SKM-1 (cell line): ENCODE measurements around the gene DPEP2NB.
"Not testable (repeated sequence)": the region's sequence is repeated elsewhere in the genome, so short reads cannot be mapped to it uniquely, and the experiment has no call there.

ENCODE experiments used
- DNase-seq: peaks from one replicate; lab custom pipeline; 2025; ENCODE audit not compliant: unreplicated experiment; lab: John Stamatoyannopoulos, UW

The DPEP2NB gene

DNA sequence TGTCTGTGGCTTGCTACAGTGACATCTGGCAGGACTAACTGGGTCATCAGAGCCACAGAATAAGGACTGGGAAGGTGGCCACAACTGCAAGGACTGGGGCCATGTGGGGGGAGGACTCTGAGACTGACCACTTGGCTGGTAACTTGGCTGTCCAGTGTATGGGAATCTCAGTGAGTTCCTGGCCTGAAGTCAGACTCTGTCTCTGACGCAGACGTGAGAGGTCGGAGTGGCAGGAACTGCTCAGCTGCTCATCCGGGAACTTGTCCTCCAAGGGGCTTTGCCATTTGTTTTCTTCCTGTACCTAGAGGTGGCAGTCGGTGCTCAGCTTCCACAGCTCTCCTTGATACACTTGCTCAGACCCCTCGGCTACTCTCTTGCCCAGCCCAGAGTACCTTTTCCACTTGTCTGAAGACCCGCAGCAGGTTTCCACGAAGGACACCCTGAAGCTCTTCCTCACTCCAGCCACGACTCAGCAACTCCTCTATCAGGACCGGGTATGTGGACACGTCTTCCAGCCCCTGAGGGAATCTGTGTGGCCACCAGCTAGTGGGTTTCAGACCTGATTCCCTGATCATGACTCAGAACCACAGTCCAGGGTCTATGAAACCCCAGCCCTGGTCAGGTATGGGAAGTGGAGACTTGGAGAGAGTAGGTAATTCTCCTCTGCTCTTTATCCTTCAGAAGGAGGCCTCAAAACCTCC is 28.1 kb downstream of the DPEP2NB start:
- DNase-seq, result no peak

DNA sequence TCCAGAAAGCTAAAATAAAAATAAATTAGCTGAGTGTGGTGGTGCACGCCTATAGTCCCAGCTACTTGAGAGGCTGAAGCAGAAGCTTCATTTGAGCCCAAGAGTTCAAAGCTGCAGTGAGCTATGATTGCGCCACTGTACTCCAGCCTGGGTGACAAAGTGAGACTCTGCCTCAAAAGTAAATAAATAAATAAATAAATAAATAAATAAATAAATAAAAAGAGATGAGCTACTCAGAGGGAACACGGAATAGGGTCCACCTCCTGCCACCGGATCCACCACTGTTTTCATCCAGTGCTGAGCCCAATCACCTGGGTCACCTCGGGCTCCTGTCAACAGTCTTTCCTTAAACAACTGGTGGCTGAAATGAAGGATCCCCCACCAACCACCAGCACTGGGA is 28.8 kb downstream of the DPEP2NB start:
- DNase-seq, result no peak

DNA sequence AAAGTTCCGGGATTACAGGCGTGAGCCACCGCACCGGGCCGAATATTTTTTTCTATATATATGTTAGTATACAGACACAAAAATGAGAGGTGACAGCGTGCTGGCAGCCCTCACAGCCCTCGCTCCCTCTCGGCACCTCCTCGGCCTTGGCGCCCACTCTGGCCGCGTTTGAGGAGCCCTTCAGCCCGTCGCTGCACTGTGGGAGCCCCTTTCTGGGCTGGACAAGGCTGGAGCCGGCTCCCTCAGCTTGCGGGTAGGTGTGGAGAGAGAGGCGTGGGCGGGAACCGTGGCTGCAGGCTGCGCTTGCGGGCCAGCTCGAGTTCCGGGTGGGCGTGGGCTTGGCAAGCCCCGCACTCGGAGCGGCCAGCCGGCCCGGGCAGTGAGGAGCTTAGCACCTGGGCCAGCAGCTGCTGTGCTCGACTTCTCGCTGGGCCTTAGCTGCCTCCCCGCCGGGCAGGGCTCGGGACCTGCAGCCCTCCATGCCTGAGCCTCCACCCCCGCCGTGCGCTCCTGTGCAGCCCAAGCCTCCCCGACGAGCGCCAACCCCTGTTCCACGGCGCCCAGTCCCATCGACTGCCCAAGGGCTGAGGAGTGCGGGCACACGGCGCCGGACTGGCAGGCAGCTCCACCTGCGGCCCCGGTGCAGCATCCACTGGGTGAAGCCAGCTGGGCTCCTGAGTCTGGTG is 33.6 kb downstream of the DPEP2NB start:
- DNase-seq, result no peak

DNA sequence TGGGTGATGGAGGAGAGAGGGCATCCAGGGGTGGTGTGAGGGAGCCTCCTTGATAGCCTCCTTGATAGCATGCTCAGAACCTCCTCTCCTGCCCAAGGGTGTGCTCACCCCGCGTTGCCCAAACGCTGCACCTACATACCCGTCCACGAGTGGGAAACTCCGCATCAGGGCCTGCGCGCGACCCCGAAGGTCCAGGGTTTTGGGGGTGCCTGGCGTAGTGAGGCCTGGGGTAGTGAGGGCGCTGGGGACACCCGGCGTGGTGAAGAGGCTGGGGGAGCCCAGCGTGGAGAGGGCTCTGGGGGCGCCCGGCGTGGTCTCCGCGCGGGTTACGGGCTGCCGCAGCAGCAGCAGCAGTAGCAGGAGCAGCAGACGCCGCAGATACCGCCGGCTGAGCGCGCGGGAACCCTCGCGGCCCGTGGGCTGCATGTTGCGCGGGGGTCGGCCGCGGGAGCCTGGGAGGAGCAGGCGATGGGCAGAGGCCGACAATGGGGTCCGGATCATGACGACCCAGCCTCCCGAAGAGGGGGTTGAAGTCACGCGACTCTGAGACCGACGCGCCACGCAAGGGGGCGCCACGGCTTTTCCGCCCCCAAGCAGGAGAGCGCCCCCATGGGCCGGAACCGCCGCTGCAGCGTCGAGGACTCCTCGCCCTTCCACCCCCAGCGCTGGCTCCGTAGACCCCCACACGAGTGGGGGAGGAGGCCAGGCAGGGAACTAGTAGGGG is 35.6 kb downstream of the DPEP2NB start, which contains the start of gene DPEP3:
Gene DPEP3 (minus strand): TSS at position 545 of the 724 bp plus-strand sequence. CDS start 119 bp downstream, at position 426.
- DNase-seq, result no peak

DNA sequence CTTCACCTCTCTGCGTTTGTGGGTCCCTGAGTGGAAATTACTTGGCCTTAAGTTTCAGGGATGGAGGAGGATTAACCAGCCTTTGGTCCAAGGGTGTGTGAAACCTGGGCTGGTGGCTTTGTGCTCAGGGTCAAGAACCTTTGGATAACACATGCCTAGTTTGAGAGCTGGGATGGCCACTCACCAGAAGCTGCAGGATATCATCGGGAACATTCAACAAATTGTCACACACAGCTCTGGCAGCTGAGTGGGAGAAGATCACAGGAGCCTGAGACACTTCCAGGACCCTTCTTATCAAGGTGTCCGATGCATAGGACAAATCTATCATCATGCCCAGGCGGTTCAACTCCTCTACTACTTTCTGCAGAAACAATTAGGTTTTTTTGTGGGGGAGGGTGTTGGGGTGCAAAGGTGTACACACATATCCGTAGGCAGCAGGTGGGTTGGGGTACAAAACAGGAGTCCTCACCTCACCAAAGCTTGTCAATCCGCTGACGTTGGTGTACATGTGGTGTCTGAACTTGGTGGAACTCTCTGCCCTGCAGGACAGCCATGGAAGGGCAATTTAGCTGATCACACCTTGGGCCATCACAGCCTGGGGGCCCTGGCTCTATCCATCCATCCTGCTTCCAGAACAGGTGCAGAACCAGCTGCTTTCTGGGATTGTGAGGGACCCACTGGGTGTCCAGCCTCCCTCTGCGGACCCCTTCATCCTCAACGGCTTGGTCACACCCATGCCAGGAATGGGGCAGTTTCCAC is 38.1 kb downstream of the DPEP2NB start:
- DNase-seq, result no peak

DNA sequence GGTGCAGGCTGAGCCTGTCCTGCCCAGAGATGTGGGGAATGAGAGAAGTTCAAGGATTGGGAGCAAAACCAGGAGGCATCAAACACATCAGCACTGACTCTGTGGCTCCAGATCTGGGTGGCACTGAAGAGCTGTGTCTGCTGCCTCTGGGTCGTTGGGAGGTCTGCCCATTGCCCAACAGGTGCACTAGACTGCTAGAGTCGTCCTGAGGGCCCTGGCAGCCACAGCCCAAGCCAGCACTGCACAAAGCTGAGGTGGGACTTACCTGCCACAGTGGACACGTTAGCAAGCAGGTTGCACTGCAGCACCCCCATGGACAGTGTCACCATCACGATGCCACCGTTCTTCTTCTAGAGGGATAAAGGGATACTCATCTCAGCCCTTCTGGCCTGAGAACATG is 38.7 kb downstream of the DPEP2NB start:
- no peak for DNase-seq

DNA sequence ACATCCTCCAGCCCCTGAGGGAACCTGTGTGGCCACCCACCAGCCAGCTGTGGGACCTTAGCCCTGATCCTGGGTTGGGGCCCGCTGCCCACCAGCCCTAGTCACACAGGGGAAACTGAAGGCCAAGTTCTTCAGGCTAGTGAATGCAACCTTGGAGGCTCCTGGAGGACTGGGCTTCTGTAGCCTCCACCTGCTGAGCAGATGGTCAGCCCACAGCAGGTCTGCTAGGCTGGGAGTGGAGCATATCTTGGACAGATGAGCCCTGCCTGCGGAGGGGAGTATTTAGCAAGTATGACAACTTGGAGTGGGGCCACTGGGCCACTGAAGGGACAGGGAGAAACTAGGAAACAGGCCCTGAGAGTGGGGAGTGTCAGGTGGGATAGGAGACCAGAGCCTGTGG is 39.5 kb downstream of the DPEP2NB start:
- no peak for DNase-seq

DNA sequence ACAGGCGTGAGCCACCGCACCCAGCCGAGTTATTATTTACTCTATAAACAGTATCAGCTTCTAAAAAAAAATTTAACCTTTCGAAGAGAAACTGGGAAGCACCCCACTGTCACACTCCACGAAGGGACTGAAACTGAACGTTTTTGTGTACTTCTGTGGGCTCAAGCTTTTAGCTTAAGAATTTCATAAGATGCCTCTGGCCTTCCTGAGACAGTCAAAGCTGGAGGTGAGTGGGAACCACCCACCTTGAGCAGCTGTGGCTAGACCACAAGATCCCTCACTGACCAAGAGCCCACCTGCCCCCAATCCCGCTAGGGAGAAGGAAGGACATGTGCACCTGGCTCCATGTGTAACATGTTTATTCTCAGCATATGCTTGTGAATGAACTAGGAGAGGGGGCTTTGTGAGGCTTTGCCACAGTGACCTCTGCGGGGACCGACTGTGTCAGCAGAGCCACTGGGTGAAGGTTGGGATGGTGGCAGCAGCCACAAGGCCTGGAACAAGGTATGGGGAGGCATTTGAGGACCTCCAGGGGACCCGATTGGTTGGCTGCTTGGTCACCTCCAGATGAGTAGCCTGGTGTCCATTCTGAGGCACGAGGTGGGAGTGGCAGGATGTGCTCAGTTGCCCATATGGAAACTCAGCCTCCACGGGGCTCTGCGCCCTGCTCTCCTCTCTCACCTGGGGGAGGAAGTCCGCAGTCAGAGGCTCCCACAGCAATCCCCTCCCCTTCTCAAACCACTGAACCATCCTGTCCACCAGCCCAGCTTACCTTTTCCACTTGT is 40.2 kb downstream of the DPEP2NB start:
- DNase-seq, result no peak

DNA sequence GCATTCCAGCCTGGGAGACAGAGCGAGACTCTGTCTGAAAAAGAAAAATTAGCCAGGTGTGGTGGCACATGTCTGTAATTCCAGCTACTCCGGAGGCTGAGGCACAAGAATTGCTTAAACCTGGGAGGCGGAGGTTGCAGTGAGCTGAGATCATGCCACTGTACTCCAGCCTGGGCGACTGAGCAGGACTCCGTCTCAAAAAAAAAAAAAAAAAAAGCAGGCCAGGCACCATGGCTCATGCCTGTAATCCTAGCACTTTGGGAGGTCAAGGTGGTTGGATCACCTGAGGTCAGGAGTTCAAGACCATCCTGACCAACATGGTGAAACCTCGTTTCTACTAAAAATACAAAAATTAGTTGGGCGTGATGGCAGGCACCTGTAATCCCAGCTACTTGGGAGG is 43.4 kb downstream of the DPEP2NB start:
- DNase-seq, result not testable (repeated sequence)

DNA sequence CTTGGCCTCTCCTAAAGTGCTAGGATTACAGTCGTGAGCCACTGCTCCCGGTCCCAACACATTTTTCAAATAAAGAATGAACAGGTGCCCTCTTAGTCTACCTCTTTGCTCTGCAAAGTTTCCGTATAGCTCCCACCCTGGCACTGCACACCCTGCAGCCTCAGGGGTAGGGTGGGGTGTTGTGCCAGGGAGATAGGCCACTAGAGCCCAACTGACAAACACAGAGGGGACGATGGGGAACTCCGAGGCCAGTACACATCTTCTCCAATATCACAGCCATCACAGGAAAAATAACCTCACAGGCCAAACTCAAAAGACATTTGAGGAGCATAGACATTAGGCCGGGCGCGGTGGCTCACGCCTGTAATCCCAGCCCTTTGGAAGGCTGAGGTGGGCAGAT is 44.6 kb downstream of the DPEP2NB start:
- no peak for DNase-seq

DNA sequence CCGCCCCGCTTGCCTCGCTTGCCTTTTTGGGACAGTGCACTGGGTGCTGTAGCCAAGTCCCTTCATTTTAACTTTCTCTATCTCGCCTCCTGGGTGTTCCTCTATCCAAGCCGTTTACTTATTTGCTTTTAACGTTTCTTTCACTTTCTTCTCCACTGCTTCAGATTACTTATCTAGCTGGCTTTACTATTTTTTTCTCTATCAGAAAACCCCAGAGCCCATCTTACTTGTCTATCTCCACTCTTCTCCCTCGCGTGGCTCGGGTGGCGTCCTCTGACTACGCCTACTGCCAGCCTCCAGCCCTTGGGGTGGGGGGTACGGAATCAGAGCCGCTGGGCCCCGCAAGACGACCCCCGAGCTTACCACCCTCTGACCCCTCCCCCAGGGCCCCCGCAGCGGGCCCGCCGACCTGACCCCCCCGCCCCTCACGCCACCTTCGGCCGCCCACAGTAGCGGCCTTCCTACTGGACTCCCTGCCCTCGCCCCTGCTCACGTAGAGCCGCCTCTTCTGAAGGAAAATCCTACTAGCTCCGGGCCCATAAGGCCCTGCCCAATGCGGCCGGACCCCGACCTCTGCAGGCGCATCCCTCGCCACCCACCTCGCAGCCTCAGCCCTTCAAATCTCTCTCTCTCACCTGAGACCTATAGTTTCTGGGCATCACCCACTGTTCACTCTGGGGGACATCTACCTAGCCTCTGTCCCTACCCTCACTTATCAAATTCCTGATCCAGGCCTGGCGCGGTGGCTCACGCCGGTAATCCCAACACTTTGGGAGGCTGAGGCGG is 46.3 kb downstream of the DPEP2NB start:
- DNase-seq, result no peak

DNA sequence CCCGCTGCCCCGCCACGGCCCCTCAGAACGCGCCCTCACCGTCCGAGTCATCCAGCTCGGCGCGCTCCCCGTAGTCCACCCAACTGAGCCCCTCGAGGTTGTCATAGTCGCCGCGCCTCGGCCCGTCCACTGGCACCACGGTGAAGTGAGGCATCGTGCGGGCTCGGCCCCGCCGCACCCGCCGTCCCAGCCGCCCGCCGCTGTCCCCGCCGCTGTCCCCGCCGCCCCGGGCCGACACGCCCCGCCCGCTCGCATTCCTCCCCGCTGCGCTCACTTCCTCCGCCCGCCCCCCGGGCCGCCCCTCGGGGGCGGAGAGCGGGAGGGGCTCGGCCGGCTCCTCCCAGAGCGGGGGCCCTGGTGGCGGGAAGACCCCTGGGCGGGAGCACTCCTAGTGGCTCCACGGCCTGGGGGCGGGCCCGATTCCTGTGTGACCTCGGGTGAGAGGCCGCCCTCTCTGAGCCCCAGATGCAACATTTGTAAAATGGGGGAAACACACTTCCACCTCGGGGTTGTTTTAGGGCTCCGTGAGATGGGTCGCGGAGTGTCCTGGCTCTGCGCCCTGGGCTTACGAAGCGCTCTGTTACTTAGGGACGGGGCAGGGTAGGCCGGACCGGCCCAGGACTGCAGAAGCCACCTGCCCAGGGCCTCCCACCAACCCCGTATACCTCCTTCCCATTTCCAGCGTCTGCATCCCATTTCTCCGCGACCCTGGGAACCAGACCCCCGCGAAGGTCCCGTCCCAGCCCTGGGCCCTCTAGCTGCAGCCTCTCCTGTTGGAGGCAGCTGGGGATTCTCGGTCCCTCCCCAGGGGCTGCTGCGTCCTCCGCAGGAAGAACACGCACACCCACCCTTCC is 47.1 kb downstream of the DPEP2NB start, which contains the start of gene SLC12A4:
Gene SLC12A4 (minus strand): TSS at position 238 of the 854 bp plus-strand sequence. CDS start 84 bp downstream, at position 154.
- DNase-seq, result no peak

DNA sequence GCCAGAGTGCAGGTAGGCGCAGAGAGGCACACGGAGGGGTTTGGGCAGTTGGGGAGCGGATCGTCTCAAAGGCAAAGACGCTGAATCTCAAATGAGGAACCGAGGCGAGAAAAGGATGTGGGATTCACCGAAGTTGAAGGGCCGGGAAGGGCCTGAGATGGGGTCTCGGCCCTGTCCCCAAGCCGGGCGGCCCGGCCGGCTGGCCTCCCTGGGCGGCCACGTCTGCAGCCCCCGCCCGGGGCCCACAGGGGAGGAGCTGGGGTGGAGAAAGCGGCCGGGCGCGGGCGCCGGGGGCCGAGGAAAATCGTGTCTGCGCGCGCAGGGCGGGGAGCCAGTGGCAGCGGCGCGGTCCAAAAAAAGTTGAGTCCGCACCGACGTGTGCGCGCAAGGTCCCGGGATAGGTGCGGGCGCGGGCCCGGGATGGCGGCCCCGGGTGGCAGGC is 47.7 kb downstream of the DPEP2NB start:
- DNase-seq, result no peak

DNA sequence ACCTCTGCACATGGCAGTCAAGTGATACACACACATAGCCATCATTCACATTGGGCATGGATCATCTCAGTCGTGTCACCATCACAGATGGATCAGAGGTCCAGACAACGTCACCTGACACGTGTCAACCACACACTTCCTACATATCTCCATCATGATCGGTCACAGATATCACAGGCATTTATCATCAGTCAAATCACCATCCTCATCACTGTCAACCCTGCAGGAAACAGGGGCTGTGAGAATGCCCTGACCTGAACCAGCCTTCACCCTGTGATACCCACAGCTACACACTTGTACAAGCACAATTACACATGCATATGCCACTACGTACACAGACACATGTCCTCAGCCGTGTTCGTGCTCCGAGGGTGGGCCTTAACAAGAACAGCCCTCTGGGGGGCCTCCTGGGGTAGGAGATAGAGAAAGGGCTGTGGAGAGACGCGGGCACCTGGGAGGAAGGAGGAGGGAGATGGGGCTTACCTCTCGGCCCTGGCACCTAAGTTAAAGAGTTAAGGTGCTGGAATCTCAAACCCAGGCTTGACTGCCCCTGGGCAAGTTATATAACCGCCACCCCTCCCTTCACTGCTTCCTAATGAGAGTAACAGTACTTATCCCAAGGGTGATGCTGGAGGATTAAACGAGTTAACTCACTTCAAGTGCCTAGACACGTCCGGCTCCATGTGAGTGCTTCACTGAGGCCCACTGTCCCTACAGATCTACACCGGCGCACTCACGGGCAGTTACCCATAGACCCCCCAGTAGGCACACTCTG is 48.3 kb downstream of the DPEP2NB start:
- no peak for DNase-seq

DNA sequence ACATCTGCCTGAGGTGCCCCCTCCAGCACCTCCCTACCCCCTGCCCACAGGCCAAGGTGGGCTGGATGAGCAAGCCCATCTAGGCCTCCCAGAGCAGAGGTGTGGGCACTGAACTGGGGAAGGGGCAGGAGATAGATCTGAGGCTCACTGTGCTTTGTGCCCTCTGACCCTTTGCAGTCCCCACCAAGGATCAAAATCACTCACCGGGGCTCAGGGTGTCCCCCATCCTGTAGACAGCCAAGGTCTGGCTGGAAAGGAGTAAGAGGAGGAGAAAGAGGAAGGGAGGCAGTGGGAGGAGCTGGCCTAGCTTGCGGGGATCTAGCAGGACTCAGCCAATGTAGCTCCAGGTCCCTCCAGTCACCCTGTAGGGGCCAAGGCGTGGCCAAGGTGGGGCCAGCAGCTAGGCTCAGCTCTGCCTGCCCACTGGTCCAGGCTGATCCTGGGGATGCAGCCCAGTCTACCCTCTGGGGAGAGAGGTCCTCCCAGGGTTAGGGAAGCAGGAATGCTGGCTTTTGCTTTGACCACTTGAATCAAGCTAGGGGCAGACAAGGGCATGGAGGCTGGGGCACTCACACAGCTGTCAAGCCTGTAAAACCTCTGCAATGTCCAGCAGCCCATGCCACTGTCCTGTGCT is 49.0 kb downstream of the DPEP2NB start:
- DNase-seq, result no peak

DNA sequence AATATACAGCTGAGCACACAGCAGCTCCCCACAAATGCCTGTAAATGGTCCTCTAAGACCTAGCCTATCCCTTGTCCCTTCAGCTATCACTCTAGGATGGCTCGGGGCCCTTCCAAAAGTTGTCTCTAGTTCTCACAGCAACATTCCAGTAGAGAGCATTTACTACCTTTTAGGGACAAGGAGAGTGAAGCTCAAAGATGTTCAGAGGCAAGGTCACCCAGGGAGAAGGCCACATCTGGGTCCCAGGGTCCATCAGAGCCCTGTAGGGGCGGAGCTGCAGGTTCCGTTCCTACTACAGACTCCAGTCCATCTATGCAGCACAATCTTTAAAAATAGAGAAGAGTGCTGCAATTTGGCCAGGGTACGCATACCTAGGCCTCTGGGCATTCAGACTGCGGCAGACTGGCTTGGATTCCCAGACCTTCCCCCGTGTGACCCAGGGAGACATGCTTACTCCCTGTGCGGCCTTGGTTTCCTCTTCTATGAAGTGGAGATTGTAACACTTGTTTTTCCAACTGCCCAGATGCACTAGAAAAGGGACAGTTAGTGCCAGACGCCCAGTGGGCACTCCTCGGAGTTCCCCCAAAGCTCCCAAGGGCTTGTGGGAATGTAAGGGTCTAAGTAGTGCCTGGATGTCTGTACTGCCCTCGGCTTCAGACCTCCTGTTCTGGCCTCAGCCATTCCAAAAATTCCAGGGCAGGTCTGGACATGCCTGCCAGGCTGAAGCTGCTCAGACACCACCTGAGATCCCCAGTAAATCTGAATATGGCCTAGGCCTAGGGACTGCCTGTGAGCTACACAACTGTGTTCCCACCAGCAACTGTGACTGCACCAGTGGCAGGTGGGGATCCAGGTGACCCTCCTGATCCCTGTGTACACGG is 49.8 kb downstream of the DPEP2NB start:
- DNase-seq, result no peak
